ENCODE measurements around the gene OR2V2.

DNA sequence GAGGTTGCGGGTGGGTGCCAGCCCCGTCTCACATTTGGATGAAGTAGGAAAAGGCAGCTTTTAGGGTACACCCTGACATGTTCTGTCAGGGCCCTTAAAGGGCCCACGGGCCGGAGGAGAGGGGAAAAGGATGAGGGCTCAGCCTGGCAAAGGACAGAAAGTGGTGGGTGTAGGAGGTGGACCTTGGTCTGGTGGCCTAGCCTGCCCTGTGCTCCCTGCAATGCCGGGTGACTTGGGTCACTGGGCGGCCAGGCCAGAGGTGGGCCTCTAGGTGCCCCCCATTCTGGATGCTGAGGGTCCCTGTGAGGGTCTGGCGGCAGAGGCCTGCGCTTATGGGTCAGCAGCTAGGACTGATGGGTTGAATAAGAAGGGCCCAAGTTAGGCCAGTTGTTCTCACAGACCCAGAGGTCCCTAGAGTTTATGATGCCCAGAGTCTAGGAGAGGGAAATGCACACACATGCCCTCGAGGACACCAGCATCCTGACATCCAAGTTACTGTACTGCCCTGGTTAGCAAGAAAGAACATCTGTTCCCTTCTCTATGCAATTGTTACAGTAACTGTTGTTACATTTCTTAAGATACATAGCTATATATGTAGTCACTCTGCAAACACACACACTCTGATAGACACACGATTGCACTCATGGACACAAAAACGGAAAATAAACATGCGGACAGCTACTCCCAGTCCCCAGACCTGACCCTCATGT, 45.1 kb downstream of the OR2V2 start:
- TF ChIP-seq, protein P1, sequence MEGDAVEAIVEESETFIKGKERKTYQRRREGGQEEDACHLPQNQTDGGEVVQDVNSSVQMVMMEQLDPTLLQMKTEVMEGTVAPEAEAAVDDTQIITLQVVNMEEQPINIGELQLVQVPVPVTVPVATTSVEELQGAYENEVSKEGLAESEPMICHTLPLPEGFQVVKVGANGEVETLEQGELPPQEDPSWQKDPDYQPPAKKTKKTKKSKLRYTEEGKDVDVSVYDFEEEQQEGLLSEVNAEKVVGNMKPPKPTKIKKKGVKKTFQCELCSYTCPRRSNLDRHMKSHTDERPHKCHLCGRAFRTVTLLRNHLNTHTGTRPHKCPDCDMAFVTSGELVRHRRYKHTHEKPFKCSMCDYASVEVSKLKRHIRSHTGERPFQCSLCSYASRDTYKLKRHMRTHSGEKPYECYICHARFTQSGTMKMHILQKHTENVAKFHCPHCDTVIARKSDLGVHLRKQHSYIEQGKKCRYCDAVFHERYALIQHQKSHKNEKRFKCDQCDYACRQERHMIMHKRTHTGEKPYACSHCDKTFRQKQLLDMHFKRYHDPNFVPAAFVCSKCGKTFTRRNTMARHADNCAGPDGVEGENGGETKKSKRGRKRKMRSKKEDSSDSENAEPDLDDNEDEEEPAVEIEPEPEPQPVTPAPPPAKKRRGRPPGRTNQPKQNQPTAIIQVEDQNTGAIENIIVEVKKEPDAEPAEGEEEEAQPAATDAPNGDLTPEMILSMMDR (IDR thresholded peaks at IDR 0.05; ENCODE audit: insufficient read depth, low read depth, low read length): no peak
- no peak for TF ChIP-seq EZH2 (IDR thresholded peaks at IDR 0.05; ENCODE audit: insufficient read depth, low read length)
